Prostate gland (tissue), 2 donors: Measurements from ENCODE around the gene KIFC3. TPM values are rescaled to one million over a fixed set of nuclear protein-coding genes. Genes with fewer than 3 reads are reported as not detected.

Experiments used
- DNase-seq: peaks from one replicate; pipeline ENCODE4 v3.0.0-alpha.2; 2019; ENCODE audit warnings: low spot score
- H3K27ac ChIP-seq, 2 donors: fragments of 200-600 bp; sonication (generic); 2 replicates each; pipeline ENCODE4 v1.5.1; 2017 to 2019
- H3K27me3 ChIP-seq: fragments of 200-600 bp; sonication (generic); replicated peaks from 2 replicates; pipeline ENCODE4 v1.5.1; 2019; ENCODE audit not compliant: insufficient read depth
- H3K36me3 ChIP-seq, 2 donors: fragments of 200-600 bp; sonication (generic); 1 replicate in 1 of 2; 2 replicates in 1 of 2; pipeline versions ENCODE4 v1.5.1 to v1.8.1; 2017 to 2019
- H3K4me1 ChIP-seq: fragments of 200-600 bp; sonication (generic); replicated peaks from 2 replicates; pipeline ENCODE4 v1.5.1; 2019
- H3K4me3 ChIP-seq, 2 donors: fragments of 200-600 bp; sonication (generic); 2 replicates each; pipeline ENCODE4 v1.5.1; 2017 to 2019
- H3K9me3 ChIP-seq: fragments of 200-600 bp; sonication (generic); 2 replicates; pipeline ENCODE4 v1.5.1; 2017
- CTCF ChIP-seq, 4 experiments: fragments of 200-600 bp in 2 of 4; fragments of 450-650 bp in 2 of 4; sonication (generic) in 2 of 4; IDR thresholded peaks; 1 replicate in 3 of 4; 2 replicates in 1 of 4; pipeline ENCODE4 v1.5.1; 2016 to 2019; ENCODE audit warnings: antibody characterized with exemption in 4 of 4, mild to moderate bottlenecking in 2 of 4, moderate library complexity in 2 of 4
- POLR2A ChIP-seq: fragments of 450-650 bp; IDR thresholded peaks from one replicate; pipeline ENCODE4 v1.6.1; 2016; ENCODE audit warnings: antibody characterized with exemption, mild to moderate bottlenecking
- POLR2AphosphoS5 ChIP-seq: sonication (generic); formaldehyde crosslinking; IDR thresholded peaks from one replicate; pipeline ENCODE4 v1.6.1; 2017; ENCODE audit warnings: antibody characterized with exemption
- WGBS: methylation state at CpG from one replicate; pipeline ENCODE4 v1.1.5; 2018; 5-methylcytosine and 5-hydroxymethylcytosine counted together
- intact Hi-C: fragments of 100-400 bp; cut with DNase I; formaldehyde crosslinking; loops from one replicate; pipeline ENCODE4 v1.14.2; 2022
- total RNA-seq, 2 donors: library from RNA; depleted of rRNA; stranded (reverse); fragments of >200 nt; gene quantifications; one replicate each; pipeline ENCODE4 v1.1.0, GENCODE V29; 2016

The KIFC3 gene
- total RNA-seq, 2 donors from 2014 or later, result 16.3 to 79.5 TPM

DNA sequence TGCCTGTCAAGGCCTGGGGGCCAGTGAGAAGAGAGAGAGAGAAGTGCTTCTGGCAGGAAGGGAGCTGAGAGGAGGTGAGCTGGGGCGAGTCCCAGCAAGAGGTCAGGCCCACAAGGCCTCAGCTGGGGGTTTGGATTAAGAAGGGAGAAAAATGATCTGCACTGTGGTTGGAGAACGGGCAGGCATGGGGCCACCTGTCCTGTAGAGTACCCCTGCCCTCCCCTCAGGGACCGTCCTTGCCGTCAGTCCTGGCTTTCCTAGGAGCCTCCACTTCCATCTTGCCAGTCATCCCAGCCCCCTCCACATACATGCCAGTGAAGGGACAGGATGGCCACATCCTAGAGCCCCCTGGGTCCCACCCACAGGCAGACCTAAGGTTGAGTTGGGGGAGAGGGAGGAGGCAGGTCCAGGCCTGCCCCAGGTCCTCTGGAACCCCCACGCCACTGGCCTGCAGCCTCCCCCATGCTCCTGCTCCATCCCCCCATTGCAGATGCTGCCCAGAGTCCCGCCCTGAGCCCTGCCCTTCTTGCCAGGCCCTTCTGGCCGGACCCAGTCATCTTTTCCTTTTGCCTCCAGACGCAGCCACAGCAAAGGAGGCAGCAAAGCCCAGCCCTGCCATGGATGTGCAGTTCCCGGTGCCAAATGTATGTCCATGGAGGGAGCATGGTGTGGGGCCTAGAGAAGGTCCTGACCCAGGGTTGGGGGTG lies 47.8 kb downstream of the KIFC3 start:
- Histone ChIP-seq H3K27ac (no peak overlapping the region), H3K4me1 (no peaks in the 10 kb centered on the region), H3K36me3 (no peaks in the 10 kb centered on the region), H3K27me3 (no peaks in the 10 kb centered on the region), H3K4me3 (no peak overlapping the region), H3K9me3 (no peaks in the 10 kb centered on the region)
- intact Hi-C loops, result loop anchor here (5.0 to 10.0 kb wide), 3 partner anchors 48 to 248 kb away; partner anchors contain the start of genes KIFC3, USB1 and ZNF319
- TF ChIP-seq POLR2A (no peak), POLR2AphosphoS5 (no peak), CTCF (IDR thresholded peaks at IDR 0.05) (no peak)
- 74% methylated on average over 9 of the region's 9 CpGs for WGBS
- no peak for DNase-seq

GRCh38 chr16:57753448-57754353 lies 48.6 kb downstream of the KIFC3 start:
- WGBS, result 91% methylated on average over 31 of the region's 32 CpGs
- TF ChIP-seq POLR2A (no peak), CTCF (IDR thresholded peaks at IDR 0.05) (no peak), POLR2AphosphoS5 (no peak)
- Histone ChIP-seq H3K27me3 (no peaks in the 10 kb centered on the region), H3K9me3 (no peaks in the 10 kb centered on the region), H3K4me1 (no peaks in the 10 kb centered on the region), H3K36me3 (no peaks in the 10 kb centered on the region), H3K4me3 (no peak overlapping the region), H3K27ac (no peak overlapping the region)
- DNase-seq, result no peak
- intact Hi-C loops, result loop anchor here (10.0 kb wide), 1 partner anchor 169 kb away; no protein-coding TSS in a partner anchor

DNA sequence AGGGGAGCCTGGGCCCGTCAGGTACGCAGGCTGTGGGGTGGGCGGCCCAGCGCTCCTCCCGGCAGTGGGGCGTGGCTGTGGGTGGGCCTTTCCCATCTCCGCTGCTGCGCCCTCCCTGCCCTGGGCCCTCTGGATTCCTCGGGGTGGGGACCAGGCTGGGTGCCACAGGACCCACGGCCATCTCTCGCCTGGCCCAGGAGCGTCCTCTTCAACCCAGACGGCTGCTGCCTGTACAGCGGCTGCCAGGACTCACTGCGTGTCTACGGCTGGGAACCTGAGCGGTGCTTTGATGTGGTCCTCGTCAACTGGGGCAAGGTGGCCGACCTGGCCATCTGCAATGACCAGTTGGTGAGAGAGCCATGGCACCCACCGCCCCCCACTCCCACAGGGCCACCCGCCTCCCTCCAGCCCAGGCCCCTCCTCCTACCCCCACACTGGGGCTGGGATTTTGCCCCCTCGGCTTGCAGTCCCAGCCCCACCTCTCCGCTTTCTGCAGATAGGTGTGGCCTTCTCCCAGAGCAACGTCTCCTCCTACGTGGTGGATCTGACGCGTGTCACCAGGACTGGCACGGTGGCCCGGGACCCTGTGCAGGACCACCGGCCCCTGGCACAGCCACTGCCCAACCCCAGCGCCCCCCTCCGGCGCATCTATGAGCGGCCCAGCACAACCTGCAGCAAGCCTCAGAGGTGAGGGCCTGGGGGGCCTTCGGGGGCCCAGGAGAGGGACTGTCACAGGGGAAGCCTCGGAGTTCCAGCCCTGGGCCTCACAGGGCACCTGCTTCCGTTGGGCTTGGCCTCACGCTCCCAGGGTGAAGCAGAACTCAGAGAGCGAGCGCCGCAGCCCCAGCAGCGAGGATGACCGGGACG lies 49.5 kb downstream of the KIFC3 start:
- Histone ChIP-seq H3K9me3 (no peaks in the 10 kb centered on the region), H3K27ac (no peak overlapping the region), H3K36me3 (no peaks in the 10 kb centered on the region), H3K4me1 (no peaks in the 10 kb centered on the region), H3K27me3 (no peaks in the 10 kb centered on the region), H3K4me3 (no peak overlapping the region)
- no peak for TF ChIP-seq CTCF (IDR thresholded peaks at IDR 0.05)
- no peak for TF ChIP-seq POLR2AphosphoS5
- TF ChIP-seq POLR2A, result no peak
- WGBS, result 77% methylated on average over 42 of the region's 44 CpGs
- no peak for DNase-seq
- intact Hi-C loops, result loop anchor here (10.0 kb wide), 1 partner anchor 168 kb away; no protein-coding TSS in a partner anchor

- Histone ChIP-seq H3K27ac (no peak overlapping the region), H3K4me1 (no peaks in the 10 kb centered on the region), H3K36me3 (no peaks in the 10 kb centered on the region), H3K4me3 (no peak overlapping the region), H3K27me3 (no peaks in the 10 kb centered on the region), H3K9me3 (no peaks in the 10 kb centered on the region)
- TF ChIP-seq POLR2A, result no peak
- TF ChIP-seq POLR2AphosphoS5, result no peak
- no peak for TF ChIP-seq CTCF (IDR thresholded peaks at IDR 0.05)
- intact Hi-C loops, result loop anchor here (10.0 kb wide), 1 partner anchor 167 kb away; no protein-coding TSS in a partner anchor
- 55% methylated on average over 5 of the region's 6 CpGs for WGBS
- no peak for DNase-seq
Measured at GRCh38 chr16:57752203-57752580, 50.1 kb downstream of the KIFC3 start.
